SU-DHL-6 (cell line): Measurements from ENCODE around the gene RUFY3.

Experiments
- CTCF ChIP-seq: fragments of 200-600 bp; sonication (generic); IDR thresholded peaks from one replicate; pipeline ENCODE4 v1.5.1; 2017; ENCODE audit warnings: antibody characterized with exemption, mild to moderate bottlenecking, low read length, moderate library complexity; ENCODE audit not compliant: insufficient read depth, poor library complexity, severe bottlenecking
- EZH2phosphoT487 ChIP-seq: fragments of 200-600 bp; sonication (generic), shearing (Covaris generic); conservative IDR thresholded peaks from 2 replicates; pipeline ENCODE4 v1.6.1; 2018; ENCODE audit warnings: mild to moderate bottlenecking, antibody characterized with exemption, low read length, moderate library complexity, mixed read lengths

GRCh38 chr4:70687821-70688794 lies 33.7 kb upstream of the RUFY3 start, which contains the start of gene UTP3:
- TF ChIP-seq CTCF, result peak; percentile 46
- TF ChIP-seq EZH2phosphoT487, result no peak
